NCI-H748 (cell line): ENCODE results near the gene CYP2W1.
A peak's percentile ranks its signal among the peaks of the same experiment; 100 is the strongest.
"Not testable (repeated sequence)": the region's sequence is repeated elsewhere in the genome, so short reads cannot be mapped to it uniquely, and the experiment has no call there.

Experiments
- DNase-seq: peaks from one replicate; lab custom pipeline; 2025; ENCODE audit not compliant: unreplicated experiment; lab: John Stamatoyannopoulos, UW

The CYP2W1 gene

DNA sequence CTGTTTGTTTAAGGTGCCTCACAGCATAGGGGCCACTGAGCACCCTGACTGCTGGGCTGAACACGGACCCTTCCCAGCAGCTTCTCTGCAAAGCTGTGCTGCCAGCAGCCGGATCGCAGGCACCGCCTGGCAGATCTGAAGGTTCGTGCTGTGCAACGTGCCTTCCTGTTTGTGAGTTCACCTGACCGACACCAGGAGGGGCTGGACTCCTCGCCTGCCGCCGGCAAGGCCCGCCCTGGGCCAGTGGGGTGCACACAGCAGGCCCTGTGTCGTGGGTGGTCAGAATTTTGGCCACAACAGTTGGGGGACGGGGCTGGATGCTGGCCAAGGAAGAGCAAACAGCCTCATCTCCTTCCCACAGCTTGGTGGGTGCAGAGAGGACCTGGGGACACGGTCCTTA lies 12.6 kb downstream of the CYP2W1 start:
- no peak for DNase-seq

DNA sequence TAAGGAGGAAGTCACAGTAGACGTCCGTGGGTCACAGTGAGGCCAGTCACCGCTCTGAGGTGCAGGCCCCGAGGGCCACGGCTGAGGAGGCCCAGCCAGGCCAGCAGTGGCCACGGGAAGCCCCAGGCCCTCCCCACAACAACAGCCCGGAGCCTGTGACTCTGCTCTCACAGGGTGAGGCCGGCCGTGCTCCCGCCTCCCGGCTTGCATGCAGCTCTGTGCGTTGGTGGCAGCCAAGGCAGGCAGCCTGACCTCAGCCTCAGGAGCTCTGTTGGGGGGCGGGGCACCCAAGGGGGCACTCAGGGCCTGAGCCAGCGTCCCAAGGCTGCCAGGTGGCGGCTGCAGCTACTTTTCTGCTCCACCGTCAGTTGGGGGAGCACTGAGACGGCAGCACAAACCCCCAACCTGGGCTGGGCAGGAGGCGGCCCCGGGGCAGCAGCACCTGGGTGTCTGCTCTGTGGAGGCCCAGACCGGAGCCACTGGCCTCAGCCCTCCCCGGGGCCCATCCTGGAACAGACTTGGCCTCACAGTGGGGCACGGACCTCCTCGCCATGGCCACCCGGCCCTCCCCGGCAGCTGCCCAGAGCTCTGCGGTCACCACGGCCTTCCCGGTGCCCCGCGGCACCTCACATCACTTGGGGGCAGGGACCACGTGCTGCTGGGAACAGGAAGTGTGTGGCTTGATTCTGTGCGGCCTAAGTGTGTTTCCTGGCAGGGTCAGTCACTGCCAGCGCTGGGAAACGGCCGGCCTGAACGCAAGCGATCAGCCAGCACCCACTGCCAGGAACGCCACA lies 13.3 kb downstream of the CYP2W1 start:
- DNase-seq = no peak

DNA sequence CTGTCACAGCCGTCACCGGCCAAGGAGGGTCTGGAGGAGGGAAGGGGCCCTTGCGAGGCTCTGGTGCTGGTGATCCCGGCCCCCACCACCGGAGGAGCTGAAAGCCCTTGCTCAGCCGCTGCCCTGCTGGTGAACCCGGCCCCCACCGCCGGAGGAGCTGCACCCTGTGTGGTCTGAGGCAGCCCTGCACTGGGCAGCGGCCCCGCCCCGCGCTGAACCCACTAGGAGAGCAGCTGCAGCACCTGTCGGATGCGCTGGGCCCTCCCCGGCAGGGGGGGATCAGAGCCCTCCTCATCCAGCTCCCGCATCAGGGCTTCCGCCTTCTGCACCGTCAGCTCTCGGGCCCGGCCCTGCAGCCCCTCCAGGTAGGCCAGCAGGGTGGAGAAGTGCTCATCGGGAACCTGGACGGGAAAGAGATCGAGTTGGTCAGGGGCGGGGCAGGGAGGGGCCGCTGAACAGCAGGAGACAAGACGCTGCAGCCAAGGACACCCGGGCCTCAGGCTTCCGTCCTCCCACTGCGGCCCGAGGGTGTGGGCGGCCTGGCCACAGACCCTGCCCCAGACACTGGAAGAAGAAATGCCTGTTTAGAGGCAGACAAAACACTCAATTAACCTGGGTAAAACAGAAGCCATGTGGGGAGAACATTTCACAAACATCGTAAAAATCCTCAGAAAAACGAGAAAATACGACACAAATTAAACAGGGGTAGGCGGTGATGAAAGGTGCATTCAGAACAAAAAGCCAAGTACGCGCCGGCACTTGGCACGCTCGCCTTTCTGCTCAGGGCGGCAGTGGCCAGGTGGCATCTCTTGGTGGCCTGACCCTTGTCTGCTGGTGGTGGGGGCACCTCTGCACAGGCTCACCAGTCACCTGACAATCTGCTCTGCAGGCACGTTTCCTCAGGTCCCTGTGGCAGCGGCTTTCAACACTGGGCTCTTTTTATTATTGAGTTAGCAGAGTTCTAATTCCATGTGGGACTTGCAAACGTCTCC lies 14.7 kb downstream of the CYP2W1 start:
- DNase-seq = peak; percentile 25

DNA sequence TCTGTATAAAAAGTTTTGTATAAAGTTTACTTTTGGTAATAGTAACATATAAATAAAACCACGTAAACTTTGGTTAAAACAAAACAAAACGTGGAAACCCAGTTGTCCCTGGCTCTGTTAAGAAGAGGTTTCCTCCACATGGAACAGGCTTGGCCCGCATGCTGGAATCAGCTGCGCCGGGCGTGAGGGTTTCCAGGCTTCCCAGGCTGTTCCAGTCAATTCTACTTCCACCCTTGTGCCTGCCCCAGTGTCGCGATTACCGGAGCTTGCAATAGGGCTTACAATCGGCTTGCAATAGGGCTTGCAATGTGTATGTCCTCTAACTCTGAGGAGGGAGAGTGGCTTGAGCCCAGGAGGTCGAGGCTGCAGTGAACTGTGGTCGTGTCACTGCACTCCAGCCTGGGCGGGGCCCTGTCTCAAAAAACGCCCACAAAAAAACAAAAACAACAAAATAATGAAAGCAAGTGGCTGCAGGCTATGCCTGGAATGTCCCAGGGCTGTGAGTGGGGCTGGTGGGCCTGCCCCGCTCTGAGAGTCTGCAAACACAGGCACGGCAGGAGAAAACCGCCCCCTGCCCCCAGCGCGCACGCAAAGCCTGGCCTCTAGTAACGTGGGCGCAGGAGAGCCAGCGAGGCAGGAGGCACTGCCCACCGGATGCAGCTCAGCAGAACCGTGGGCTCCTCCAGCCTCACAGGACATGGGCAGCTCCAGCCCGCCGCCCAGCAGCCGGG lies 16.3 kb downstream of the CYP2W1 start:
- DNase-seq = no peak

GRCh38 chr7:999941-1000935 lies 17.3 kb downstream of the CYP2W1 start:
- no peak for DNase-seq

DNA sequence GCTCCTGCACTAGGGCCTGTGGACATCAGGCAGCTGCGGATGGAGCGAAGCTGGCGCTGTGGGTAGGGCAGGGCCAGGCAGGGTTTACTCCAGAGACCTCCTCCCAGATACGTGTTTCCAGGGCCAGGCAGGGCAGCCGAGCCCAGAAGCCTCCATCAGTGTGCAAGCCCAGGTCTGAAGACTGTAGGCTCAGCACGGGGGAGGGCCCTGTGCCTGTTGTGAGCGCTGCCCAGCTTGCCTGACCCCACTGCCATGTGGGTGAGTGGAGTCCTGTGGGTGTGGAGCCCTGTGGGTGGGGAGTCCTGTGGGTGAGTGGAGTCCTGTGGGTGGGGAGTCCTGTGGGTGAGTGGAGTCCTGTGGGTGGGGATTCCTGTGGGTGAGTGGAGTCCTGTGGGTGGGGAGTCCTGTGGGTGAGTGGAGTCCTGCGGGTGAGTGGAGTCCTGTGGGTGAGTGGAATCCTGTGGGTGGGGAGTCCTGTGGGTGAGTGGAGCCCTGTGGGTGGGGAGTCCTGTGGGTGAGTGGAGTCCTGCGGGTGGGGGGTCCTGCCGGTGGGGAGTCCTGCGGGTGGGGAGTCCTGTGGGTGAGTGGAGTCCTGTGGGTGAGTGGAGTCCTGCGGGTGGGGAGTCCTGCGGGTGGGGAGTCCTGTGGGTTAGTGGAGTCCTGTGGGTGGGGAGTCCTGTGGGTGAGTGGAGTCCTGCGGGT lies 18.2 kb downstream of the CYP2W1 start:
- not testable (repeated sequence) for DNase-seq

- not testable (repeated sequence) for DNase-seq
Observed at GRCh38 chr7:1002026-1002425, 19.0 kb downstream of the CYP2W1 start.

DNA sequence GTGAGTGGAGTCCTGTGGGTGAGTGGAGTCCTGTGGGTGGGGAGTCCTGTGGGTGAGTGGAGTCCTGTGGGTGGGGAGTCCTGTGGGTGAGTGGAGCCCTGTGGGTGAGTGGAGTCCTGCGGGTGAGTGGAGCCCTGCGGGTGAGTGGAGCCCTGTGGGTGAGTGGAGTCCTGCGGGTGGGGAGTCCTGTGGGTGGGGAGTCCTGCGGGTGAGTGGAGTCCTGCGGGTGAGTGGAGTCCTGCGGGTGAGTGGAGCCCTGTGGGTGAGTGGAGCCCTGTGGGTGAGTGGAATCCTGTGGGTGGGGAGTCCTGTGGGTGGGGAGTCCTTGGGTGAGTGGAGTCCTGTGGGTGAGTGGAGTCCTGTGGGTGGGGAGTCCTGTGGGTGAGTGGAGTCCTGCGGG lies 19.5 kb downstream of the CYP2W1 start:
- DNase-seq = not testable (repeated sequence)

- DNase-seq = no peak
Observed at GRCh38 chr7:1004018-1004852, 21.3 kb downstream of the CYP2W1 start.

- no peak for DNase-seq
Observed at GRCh38 chr7:1005303-1005702, 22.3 kb downstream of the CYP2W1 start.

DNA sequence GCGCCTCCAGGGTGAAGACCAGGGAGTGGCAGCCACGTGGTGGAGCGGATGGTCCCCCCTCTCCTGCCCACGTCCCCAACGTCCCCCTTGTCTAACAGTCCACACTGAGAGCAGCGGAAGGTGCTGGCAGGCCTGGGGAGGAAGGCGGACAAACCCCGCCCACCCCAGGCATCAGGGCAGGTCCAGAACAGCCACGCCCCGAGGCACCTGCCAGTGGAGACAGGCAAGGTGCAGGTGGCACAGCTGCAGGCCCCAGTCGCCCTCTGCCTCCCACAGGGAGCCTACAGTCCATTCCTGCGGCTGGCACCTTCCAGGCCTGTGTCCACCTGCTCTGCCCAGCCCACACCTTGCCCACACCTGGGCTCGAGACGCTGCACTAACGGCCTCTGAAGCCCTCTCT lies 24.9 kb downstream of the CYP2W1 start:
- DNase-seq = peak; percentile 31

DNA sequence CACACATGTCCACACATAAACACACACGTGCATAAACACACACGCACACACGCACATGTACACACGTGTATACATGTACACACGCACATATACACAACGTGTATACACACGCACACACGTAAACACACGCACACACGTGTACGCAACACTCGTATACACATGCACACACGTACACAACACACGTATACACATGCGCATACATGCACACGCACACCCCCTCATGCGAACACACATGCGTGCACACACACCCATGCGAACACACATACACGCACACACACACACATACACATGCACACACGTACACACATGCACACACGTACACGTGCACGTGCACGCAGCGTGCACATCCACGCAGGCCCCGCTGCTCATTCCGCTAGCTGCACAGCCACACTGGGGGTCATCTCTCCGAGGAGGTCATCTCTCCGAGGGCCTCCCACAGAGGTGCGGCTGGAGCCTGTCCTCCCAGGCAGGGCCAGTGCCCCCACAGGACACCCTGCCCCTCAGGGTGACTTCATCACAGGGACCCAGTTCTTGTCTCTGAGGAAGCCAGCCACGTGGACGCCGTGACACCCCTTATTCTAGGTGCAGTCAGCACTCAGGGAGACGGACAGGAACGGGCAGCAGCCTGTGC lies 25.9 kb downstream of the CYP2W1 start:
- DNase-seq = no peak

DNA sequence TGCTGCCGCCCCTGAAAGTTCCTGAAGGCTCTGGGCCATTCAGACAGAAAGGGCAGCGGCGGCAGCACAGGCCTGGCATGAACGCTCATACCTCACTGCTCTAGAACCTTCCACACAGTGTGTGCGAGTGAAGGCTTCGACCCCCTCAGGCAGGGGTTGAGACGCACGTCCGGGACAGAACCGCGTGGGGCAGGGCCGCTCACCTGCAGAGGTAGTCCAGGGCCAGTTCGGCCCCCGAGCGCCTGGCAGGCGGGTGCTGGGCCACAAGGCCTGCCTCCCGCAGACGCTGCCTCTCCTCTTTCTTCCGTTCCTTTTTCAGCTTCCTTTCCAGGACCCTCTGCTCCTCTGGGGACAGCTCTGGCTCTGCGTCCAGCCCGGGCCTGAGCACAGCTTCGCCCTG lies 26.8 kb downstream of the CYP2W1 start:
- DNase-seq = no peak

- DNase-seq = no peak
Observed at GRCh38 chr7:1010226-1010625, 27.2 kb downstream of the CYP2W1 start.

- no peak for DNase-seq
Observed at GRCh38 chr7:1011297-1012003, 28.5 kb downstream of the CYP2W1 start.

DNA sequence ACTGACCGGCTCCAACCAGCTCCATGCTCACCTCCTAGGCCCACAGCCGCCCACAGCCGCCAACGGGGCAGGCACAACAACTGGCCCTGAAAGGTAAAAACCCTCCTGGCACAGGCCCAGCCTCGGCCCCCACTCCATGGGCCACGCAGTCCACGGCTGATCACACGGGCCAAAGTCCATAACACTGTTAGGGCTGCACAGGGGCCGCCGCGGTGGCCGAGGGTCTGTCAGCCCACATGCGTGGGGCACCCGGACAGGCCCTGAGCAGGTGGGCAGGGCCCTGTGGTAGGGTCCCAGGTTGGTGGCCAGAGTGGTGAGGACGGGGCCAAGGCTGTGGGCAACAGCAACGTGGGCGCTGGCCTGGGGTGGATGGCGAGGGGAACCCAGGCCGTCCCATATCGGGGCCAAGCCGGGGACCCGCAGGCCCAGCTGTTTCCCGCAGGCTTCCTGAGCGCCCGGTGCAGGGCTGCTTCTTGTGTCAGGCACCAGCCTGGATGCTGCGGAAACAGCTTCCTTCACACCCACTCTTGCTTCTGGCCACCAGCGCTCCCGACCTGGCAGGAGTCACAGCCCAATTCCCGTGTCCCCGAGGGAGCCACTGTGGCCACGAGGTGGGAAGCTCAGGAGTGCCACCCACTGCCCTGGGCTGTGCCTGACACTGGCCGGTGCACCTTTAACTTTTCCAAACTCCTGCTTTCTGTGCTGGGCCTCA lies 29.2 kb downstream of the CYP2W1 start:
- DNase-seq = no peak

- DNase-seq = no peak
Observed at GRCh38 chr7:1012716-1013095, 29.7 kb downstream of the CYP2W1 start.
